ENCODE results near the gene MDM4.

GRCh38 chr1:204541626-204542025, 25.4 kb downstream of the MDM4 start:
- no peak for TF ChIP-seq EZH2 (IDR thresholded peaks at IDR 0.05; ENCODE audit: low read length, missing control alignments)
- no peak for TF ChIP-seq CTCF (conservative IDR thresholded peaks at IDR 0.05 in 1 of 2, IDR thresholded peaks at IDR 0.05 in 1 of 2; ENCODE audit: low read depth in 1 of 2, low read length in 2 of 2)

All from fibroblast of lung (primary cell).